ENCODE measurements around the gene RAB44.

DNA sequence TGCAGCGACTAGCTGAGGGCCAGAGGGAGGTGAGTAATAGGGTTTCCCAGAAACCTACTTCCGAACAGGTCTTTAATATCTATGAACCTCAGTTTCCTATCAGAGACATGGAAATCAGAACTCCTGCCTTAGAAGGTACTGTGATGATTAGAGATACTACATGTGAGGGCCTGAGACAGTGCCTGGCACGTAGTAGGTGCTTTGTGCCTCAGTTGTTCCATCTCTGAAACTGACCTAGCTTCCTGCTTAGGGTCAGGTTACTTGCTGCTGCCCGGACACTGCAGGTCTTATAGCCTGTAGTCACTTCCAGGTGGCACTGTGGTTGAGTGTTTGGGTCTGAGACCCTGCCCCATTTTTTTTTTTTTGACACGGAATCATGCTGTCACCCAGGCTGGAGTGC, 20.9 kb downstream of the RAB44 start:
- TF ChIP-seq, protein P1, sequence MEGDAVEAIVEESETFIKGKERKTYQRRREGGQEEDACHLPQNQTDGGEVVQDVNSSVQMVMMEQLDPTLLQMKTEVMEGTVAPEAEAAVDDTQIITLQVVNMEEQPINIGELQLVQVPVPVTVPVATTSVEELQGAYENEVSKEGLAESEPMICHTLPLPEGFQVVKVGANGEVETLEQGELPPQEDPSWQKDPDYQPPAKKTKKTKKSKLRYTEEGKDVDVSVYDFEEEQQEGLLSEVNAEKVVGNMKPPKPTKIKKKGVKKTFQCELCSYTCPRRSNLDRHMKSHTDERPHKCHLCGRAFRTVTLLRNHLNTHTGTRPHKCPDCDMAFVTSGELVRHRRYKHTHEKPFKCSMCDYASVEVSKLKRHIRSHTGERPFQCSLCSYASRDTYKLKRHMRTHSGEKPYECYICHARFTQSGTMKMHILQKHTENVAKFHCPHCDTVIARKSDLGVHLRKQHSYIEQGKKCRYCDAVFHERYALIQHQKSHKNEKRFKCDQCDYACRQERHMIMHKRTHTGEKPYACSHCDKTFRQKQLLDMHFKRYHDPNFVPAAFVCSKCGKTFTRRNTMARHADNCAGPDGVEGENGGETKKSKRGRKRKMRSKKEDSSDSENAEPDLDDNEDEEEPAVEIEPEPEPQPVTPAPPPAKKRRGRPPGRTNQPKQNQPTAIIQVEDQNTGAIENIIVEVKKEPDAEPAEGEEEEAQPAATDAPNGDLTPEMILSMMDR (IDR thresholded peaks at IDR 0.05; ENCODE audit: poor library complexity): no peak
- TF ChIP-seq EZH2 (IDR thresholded peaks at IDR 0.05; ENCODE audit: borderline replicate concordance) (no peak), EZH2phosphoT487 (IDR thresholded peaks at IDR 0.05; ENCODE audit: low read depth, severe bottlenecking, unreplicated experiment) (no peak)

Measured in hepatocyte (in vitro differentiated cells).